Measurements from ENCODE around the gene SBK1.

DNA sequence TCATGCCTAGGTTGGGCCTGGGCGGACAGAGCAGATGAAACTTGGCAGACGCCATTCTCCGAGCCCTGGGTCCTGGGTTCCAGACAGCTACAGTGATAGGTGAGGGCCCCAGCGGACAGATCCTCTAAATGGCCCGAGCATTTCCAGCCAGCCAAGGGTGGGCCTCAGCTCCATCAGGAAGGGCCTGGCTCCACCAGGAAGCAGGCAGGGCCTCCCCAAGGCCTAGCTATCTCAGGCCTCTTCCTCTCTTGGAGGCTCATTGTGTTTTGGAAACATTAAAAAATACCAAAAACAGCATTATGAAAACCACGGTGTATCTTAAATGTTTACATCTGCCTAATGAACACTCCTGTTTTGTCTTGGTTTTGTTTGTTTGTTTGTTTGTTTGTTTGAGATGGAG lies 38.2 kb upstream of the SBK1 start:
- TF ChIP-seq, protein P1, sequence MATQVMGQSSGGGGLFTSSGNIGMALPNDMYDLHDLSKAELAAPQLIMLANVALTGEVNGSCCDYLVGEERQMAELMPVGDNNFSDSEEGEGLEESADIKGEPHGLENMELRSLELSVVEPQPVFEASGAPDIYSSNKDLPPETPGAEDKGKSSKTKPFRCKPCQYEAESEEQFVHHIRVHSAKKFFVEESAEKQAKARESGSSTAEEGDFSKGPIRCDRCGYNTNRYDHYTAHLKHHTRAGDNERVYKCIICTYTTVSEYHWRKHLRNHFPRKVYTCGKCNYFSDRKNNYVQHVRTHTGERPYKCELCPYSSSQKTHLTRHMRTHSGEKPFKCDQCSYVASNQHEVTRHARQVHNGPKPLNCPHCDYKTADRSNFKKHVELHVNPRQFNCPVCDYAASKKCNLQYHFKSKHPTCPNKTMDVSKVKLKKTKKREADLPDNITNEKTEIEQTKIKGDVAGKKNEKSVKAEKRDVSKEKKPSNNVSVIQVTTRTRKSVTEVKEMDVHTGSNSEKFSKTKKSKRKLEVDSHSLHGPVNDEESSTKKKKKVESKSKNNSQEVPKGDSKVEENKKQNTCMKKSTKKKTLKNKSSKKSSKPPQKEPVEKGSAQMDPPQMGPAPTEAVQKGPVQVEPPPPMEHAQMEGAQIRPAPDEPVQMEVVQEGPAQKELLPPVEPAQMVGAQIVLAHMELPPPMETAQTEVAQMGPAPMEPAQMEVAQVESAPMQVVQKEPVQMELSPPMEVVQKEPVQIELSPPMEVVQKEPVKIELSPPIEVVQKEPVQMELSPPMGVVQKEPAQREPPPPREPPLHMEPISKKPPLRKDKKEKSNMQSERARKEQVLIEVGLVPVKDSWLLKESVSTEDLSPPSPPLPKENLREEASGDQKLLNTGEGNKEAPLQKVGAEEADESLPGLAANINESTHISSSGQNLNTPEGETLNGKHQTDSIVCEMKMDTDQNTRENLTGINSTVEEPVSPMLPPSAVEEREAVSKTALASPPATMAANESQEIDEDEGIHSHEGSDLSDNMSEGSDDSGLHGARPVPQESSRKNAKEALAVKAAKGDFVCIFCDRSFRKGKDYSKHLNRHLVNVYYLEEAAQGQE (IDR thresholded peaks at IDR 0.05; ENCODE audit: insufficient read depth in 1 of 2, low read depth in 2 of 2, low read length in 2 of 2): no peak
- no peak for TF ChIP-seq POLR2AphosphoS5 (IDR thresholded peaks at IDR 0.05; ENCODE audit: low read depth, low read length)
- no peak for TF ChIP-seq TAF1 (IDR thresholded peaks at IDR 0.05; ENCODE audit: borderline replicate concordance, insufficient read depth, low read length)
- no peak for TF ChIP-seq SIN3A (IDR thresholded peaks at IDR 0.05; ENCODE audit: borderline replicate concordance, insufficient read depth, low read length)

Measured in PFSK-1 (cell line).